K562 (cell line): Measurements from ENCODE around the gene ADORA2A. TPM values are rescaled to one million over a fixed set of nuclear protein-coding genes. Genes with fewer than 3 reads are reported as not detected.
A peak's percentile ranks its signal among the peaks of the same experiment; 100 is the strongest.

Experiments used
- ATAC-seq: fragments of 200-7000 bp; cut with Tn5 transposase; 3 replicates; pipeline ENCODE4 v1.9.1; 2020; ENCODE audit warnings: moderate library complexity
- BruUV-seq: library from RNA; stranded (reverse); fragments of 400-500 nt; replicated peaks from 2 replicates; lab custom pipeline; 2021; lab: Mats Ljungman, UMichigan
- CTCF ChIA-PET: fragments of 300-600 bp; formaldehyde crosslinking; extraction: SDS; loops from one replicate; lab custom pipeline; 2021; ENCODE audit warnings: low intra/inter-chr PET ratio; lab: Yijun Ruan, JAX
- POLR2A ChIA-PET: fragments of 300-600, 350-650 bp; sonication (Branson Sonifier 250); formaldehyde crosslinking; extraction: SDS; loops from one replicate; lab custom pipeline; 2021; ENCODE audit warnings: antibody characterized with exemption, inconsistent platforms; lab: Yijun Ruan, JAX
- DNase-seq, 4 experiments: peaks; one replicate each; pipeline versions ENCODE4 v3.0.0 to v3.0.0-alpha.2; 2011 to 2018; ENCODE audit warnings: low spot score in 3 of 4, mixed read lengths in 3 of 4; ENCODE audit errors: extremely low read depth in 1 of 4
- FAIRE-seq: peaks from 2 replicates; lab custom pipeline; 2011; peaks lifted over from hg19 to GRCh38; lab: Jason Lieb, UNC
- H2AFZ ChIP-seq: 2 replicates; pipeline ENCODE4 v1.6.0; 2011; ENCODE audit warnings: low read depth, low read length, control low read depth, inconsistent platforms
- H3K27ac ChIP-seq: fragments of 200-600 bp; 3 replicates; pipeline ENCODE4 v1.8.0; 2011; ENCODE audit warnings: low read depth, mild to moderate bottlenecking, control low read depth, inconsistent platforms, low read length, moderate library complexity, mixed read lengths; ENCODE audit errors: extremely low read depth
- H3K27me3 ChIP-seq, 2 experiments: fragments of 300-600 bp in 1 of 2; 2 replicates in 1 of 2; 3 replicates in 1 of 2; pipeline versions ENCODE4 v1.6.0 to v1.8.0; 2011; ENCODE audit warnings: inconsistent platforms in 2 of 2, low read length in 2 of 2, mild to moderate bottlenecking in 1 of 2, mixed read lengths in 1 of 2, moderate library complexity in 1 of 2; ENCODE audit not compliant: control insufficient read depth in 2 of 2, insufficient read depth in 2 of 2
- H3K36me3 ChIP-seq: fragments of 300-600 bp; 3 replicates; pipeline ENCODE4 v1.8.0; 2011; ENCODE audit warnings: mild to moderate bottlenecking, low read length, inconsistent platforms; ENCODE audit not compliant: control insufficient read depth, insufficient read depth
- H3K4me1 ChIP-seq, 2 experiments: fragments of 200-600 bp in 1 of 2; replicated peaks in 1 of 2; 2 replicates in 1 of 2; 3 replicates in 1 of 2; pipeline versions ENCODE4 v1.5.1 to v1.8.0; 2011; ENCODE audit warnings: inconsistent platforms in 2 of 2, low read length in 2 of 2, mild to moderate bottlenecking in 1 of 2, mixed read lengths in 1 of 2, moderate library complexity in 1 of 2; ENCODE audit not compliant: control insufficient read depth in 2 of 2, insufficient read depth in 2 of 2
- H3K4me2 ChIP-seq: 2 replicates; pipeline ENCODE4 v1.6.1; 2011; ENCODE audit warnings: low read length, control low read depth, inconsistent platforms, mixed read lengths; ENCODE audit not compliant: insufficient read depth
- H3K4me3 ChIP-seq: fragments of 200-600 bp; sonication (generic), shearing (Covaris generic); 2 replicates; pipeline ENCODE4 v1.5.1; 2016; ENCODE audit warnings: control low read depth, inconsistent platforms
- H3K79me2 ChIP-seq: fragments of 200-600 bp; 3 replicates; pipeline ENCODE4 v1.8.0; 2011; ENCODE audit warnings: low read length, inconsistent platforms; ENCODE audit not compliant: control insufficient read depth, insufficient read depth
- H3K9ac ChIP-seq, 2 experiments: 2 replicates each; pipeline versions ENCODE4 v1.6.0 to v1.6.1; 2011; ENCODE audit warnings: low read depth in 2 of 2, low read length in 2 of 2, control low read depth in 1 of 2, inconsistent platforms in 1 of 2, mild to moderate bottlenecking in 1 of 2, mixed read lengths in 1 of 2; ENCODE audit not compliant: insufficient read depth in 1 of 2
- H3K9me1 ChIP-seq: one replicate; pipeline ENCODE4 v1.6.0; 2011; ENCODE audit warnings: inconsistent platforms, mild to moderate bottlenecking, low read length, moderate library complexity; ENCODE audit not compliant: control insufficient read depth, insufficient read depth
- H3K9me3 ChIP-seq: replicated peaks from 2 replicates; pipeline ENCODE4 v1.5.1; 2011; ENCODE audit warnings: low read depth, low read length, inconsistent platforms; ENCODE audit not compliant: control insufficient read depth, insufficient read depth
- H4K20me1 ChIP-seq: replicated peaks from 2 replicates; pipeline ENCODE4 v1.6.1; 2011; ENCODE audit warnings: low read length, inconsistent platforms, mixed read lengths; ENCODE audit not compliant: control insufficient read depth, insufficient read depth
- DNMT1 ChIP-seq: fragments of 450-650 bp; IDR thresholded peaks from 2 replicates; pipeline ENCODE4 v1.6.1; 2016; ENCODE audit warnings: antibody characterized with exemption, mild to moderate bottlenecking
- EGR1 ChIP-seq: fragments of 450-650 bp; conservative IDR thresholded peaks from 2 replicates; pipeline ENCODE4 v1.6.1; 2017; ENCODE audit warnings: mild to moderate bottlenecking
- MYNN ChIP-seq, 2 experiments: sonication (generic); formaldehyde crosslinking in 1 of 2; IDR thresholded peaks; 2 replicates each; pipeline versions ENCODE4 v1.5.0 to v1.6.1; 2016 to 2020; ENCODE audit warnings: antibody characterized with exemption in 1 of 2, missing genetic modification reagents in 1 of 2
- NFIC ChIP-seq: fragments of 450-650 bp; IDR thresholded peaks from 2 replicates; pipeline ENCODE4 v1.6.1; 2017; ENCODE audit warnings: mild to moderate bottlenecking, inconsistent platforms
- WGBS: fragments of 100-300 bp; shearing (Covaris generic); methylation state at CpG from one replicate; pipeline ENCODE4 v1.1.6; 2016; ENCODE audit warnings: low coverage, mixed read lengths; ENCODE audit not compliant: insufficient coverage; ENCODE audit errors: missing lambda C conversion rate; 5-methylcytosine and 5-hydroxymethylcytosine counted together
- in situ Hi-C: fragments of 300-500 bp; cut with MboI; formaldehyde crosslinking; loops from 4 replicates; pipeline ENCODE4 v1.15.0; 2018; ENCODE audit warnings: inconsistent platforms, mixed read lengths
- intact Hi-C: fragments of 100-400 bp; cut with micrococcal nuclease; formaldehyde crosslinking; loops from 2 replicates; pipeline ENCODE4 v1.14.2; 2022
- polyA plus RNA-seq, 8 experiments: library from polyadenylated mRNA; depleted of rRNA in 4 of 8; stranded (reverse) in 5 of 8; unstranded in 3 of 8; fragments of >200 nt; fragmentation: Nextera tagmentation in 2 of 8; fragmentation: Illumina TruSeq in 1 of 8; extraction: Ambion mirVana in 2 of 8; extraction: Trizol in 1 of 8; gene quantifications; 2 replicates each; pipeline versions ENCODE4 v1.2.1 to v1.2.3, GENCODE V29; 2011 to 2014; ENCODE audit warnings: inconsistent platforms in 1 of 8, missing spikeins in 1 of 8
- total RNA-seq, 7 experiments: library from RNA; depleted of rRNA in 6 of 7; stranded (reverse); fragments of >200 nt in 6 of 7; fragmentation: Illumina TruSeq in 2 of 7; extraction: Trizol in 2 of 7; gene quantifications; 2 replicates each; pipeline versions ENCODE4 v1.2.1 to v1.2.3, GENCODE V29; 2011 to 2021; ENCODE audit warnings: low replicate concordance in 1 of 7
- TF ChIP-seq, protein P1 (sequence below): fragments of 200-800 bp; sonication (Bioruptor generic); IDR thresholded peaks from 2 replicates; pipeline ENCODE4 v1.6.1; 2017; ENCODE audit warnings: missing genetic modification characterization, missing compliant biosample characterization

ADORA2A gene
- total and polyA plus RNA-seq, 9 of the 15 experiments (the other 6 are each of a cell fraction or from before 2014, with no cell fraction given) = 0.15 to 2.1 (median 0.66) TPM; not detected in 2

DNA sequence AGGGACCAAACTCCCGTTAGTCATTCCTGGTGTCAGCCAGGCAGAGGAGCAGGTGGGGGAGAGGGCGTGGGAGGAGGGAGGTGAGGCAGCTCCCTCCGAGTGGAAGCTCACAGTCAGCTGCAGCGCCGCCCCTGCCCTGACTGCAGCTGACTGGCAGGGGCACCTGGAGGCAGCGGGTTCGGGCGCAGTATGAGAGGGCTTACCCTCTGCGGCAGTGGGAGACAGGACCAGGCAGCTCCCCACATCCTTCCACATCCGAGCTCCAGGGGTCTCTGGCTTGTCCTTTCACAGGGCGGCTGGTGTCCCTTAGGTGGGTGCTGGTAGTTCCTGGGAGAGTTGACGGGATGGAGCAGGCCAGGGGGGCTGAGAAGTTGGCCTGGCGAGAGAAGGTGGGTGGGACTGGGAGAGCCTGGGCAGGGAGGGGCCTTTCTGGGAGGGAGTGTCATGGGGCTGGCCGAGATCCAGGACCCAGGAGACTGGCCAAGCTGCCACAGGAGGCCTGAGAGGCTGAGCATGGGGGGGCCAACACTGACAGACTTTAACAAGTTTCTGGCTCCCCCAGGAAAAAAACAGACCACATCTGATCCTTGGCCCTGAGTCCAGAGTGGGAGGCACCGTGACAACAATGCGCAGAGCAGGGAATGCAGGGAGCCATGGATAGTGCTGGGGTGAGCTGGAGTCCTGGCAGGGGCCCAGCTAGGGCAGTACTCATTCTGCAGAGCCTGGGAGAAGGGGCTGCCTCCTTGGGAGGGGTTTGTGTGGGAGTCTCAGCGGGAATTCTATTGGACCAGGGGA, 4.9 kb downstream of the ADORA2A start:
- Histone ChIP-seq H3K9ac (peak overlapping the region in 1 of 2 experiments; percentile 32; a peak in 2 of 4 replicates), H3K4me2 (no peak overlapping the region), H4K20me1 (no peaks in the 10 kb centered on the region; the same call in 1 of the 2 replicates), H3K4me3 (no peak overlapping the region), H3K27ac (no peak overlapping the region), H3K9me3 (no peaks in the 10 kb centered on the region), H3K36me3 (no peaks in the 10 kb centered on the region), H2AFZ (no peak overlapping the region), H3K9me1 (no peaks in the 10 kb centered on the region), H3K79me2 (no peaks in the 10 kb centered on the region), H3K27me3 (peaks cover 0 to 7% of the 10 kb centered on the region in 2 experiments; a peak in 2 of 5 replicates), H3K4me1 (peaks cover 0 to 30% of the 10 kb centered on the region in 2 experiments; a peak in 3 of 5 replicates)
- no peak for FAIRE-seq
- CTCF ChIA-PET = no interaction called here
- intact Hi-C loops = no loop called here
- peak; percentile 30; the same call in 1 of the 3 replicates for ATAC-seq
- POLR2A ChIA-PET = no interaction called here
- in situ Hi-C loops = no loop called here
- TF ChIP-seq DNMT1 (no peak), MYNN (IDR thresholded peaks at IDR 0.05) (no peak), MYNN (CRISPR knock-in tag; IDR thresholded peaks at IDR 0.05) (no peak), NFIC (peak; percentile 54), EGR1 (0 out of 2 replicates have a peak, but pooled peaks have one; percentile 5)
- TF ChIP-seq, protein P1, sequence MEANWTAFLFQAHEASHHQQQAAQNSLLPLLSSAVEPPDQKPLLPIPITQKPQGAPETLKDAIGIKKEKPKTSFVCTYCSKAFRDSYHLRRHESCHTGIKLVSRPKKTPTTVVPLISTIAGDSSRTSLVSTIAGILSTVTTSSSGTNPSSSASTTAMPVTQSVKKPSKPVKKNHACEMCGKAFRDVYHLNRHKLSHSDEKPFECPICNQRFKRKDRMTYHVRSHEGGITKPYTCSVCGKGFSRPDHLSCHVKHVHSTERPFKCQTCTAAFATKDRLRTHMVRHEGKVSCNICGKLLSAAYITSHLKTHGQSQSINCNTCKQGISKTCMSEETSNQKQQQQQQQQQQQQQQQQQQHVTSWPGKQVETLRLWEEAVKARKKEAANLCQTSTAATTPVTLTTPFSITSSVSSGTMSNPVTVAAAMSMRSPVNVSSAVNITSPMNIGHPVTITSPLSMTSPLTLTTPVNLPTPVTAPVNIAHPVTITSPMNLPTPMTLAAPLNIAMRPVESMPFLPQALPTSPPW (CRISPR knock-in tag) = peak; percentile 24; the same call in 1 of the 2 replicates
- DNase-seq = peak; percentile 18 to 44 (median 34)
- WGBS = 12% methylated on average over 4 of the region's 17 CpGs
- no TSS peak for BruUV-seq
